Sciatic nerve (tissue), 2 donors: ENCODE results near the gene AXL. TPM values are rescaled to one million over a fixed set of nuclear protein-coding genes. Genes with fewer than 3 reads are reported as not detected.

Source experiments
- ATAC-seq: fragments of 200-7000 bp; cut with Tn5 transposase; one replicate; pipeline ENCODE4 v1.9.1; 2020; ENCODE audit warnings: mild to moderate bottlenecking, moderate library complexity
- DNase-seq: peaks from one replicate; pipeline ENCODE4 v3.0.0-alpha.2; 2020; ENCODE audit warnings: low spot score
- intact Hi-C: fragments of 100-400 bp; cut with DNase I; formaldehyde crosslinking; loops from one replicate; pipeline ENCODE4 v1.14.2; 2022
- total RNA-seq: library from RNA; stranded (reverse); fragmentation: NEBNext Ultra II Directional; extraction: Animal tissue kit (Norgen Biotek cat#: 25700); gene quantifications from one replicate; pipeline ENCODE4 v1.2.1, GENCODE V29; 2021
- donor health status: DM: no; HTN: no; CAD: no.
- donor health status: DM: no; HTN: no; CAD: no.

Gene AXL
- total RNA-seq, 1 donor from 2014 or later: 65.8 TPM

- DNase-seq (peak; percentile 88), ATAC-seq (peak; percentile 88)
- intact Hi-C loops: loop anchor here (5.0 kb wide), 1 partner anchor 103 kb away; no protein-coding TSS in a partner anchor
These were observed 14.7 kb upstream of the AXL start for GRCh38 chr19:41204338-41204737.

GRCh38 chr19:41205995-41206394, 13.0 kb upstream of the AXL start:
- intact Hi-C loops: loop anchor here (5.0 kb wide), 1 partner anchor 51 kb away; no protein-coding TSS in a partner anchor
- no peak for DNase-seq
- ATAC-seq: no peak

- no peak for ATAC-seq
- DNase-seq: no peak
- intact Hi-C loops: loop anchor here (5.0 kb wide), 1 partner anchor 51 kb away; no protein-coding TSS in a partner anchor
These were observed 12.6 kb upstream of the AXL start for GRCh38 chr19:41206456-41206855.

GRCh38 chr19:41206926-41207750, 11.9 kb upstream of the AXL start:
- DNase-seq (peak; percentile 81), ATAC-seq (peak; percentile 92)
- intact Hi-C loops: loop anchor here (5.0 kb wide), 1 partner anchor 50 kb away; no protein-coding TSS in a partner anchor

- no peak for DNase-seq
- intact Hi-C loops: no loop called here
- no peak for ATAC-seq
These were observed 4.9 kb upstream of the AXL start for GRCh38 chr19:41214161-41214560.

- ATAC-seq (no peak), DNase-seq (no peak)
- intact Hi-C loops: no loop called here
These were observed 1.3 kb upstream of the AXL start for GRCh38 chr19:41217741-41218140.

- intact Hi-C loops: no loop called here
- no peak for ATAC-seq
- DNase-seq: no peak
These were observed 791 bp upstream of the AXL start for GRCh38 chr19:41218249-41218614.

- ATAC-seq (peak; percentile 14), DNase-seq (peak; percentile 71)
- intact Hi-C loops: no loop called here
These were observed 1.0 kb downstream of the AXL start for GRCh38 chr19:41219924-41220567.

- ATAC-seq: no peak
These were observed 1.8 kb downstream of the AXL start for GRCh38 chr19:41220811-41221210.

GRCh38 chr19:41221514-41222205, 2.6 kb downstream of the AXL start:
- ATAC-seq (no peak), DNase-seq (no peak)
- intact Hi-C loops: no loop called here

More at GRCh38 chr19:41220811-41221210, 1.8 kb downstream of the AXL start:
- no peak for DNase-seq
- intact Hi-C loops: no loop called here

- no peak for ATAC-seq
- intact Hi-C loops: no loop called here
- no peak for DNase-seq
These were observed 3.2 kb downstream of the AXL start for GRCh38 chr19:41222240-41222639.

- ATAC-seq (no peak), DNase-seq (no peak)
- intact Hi-C loops: no loop called here
These were observed 4.6 kb downstream of the AXL start for GRCh38 chr19:41223431-41224234.

GRCh38 chr19:41224632-41225031, 5.6 kb downstream of the AXL start:
- DNase-seq: no peak
- ATAC-seq: no peak
- intact Hi-C loops: no loop called here

- ATAC-seq: peak; percentile 67
- intact Hi-C loops: no loop called here
- DNase-seq: no peak
These were observed 6.4 kb downstream of the AXL start for GRCh38 chr19:41225238-41226052.

- DNase-seq (peak; percentile 79), ATAC-seq (peak; percentile 60)
- intact Hi-C loops: no loop called here
These were observed 7.2 kb downstream of the AXL start for GRCh38 chr19:41226053-41226873.

GRCh38 chr19:41226874-41227390, 7.9 kb downstream of the AXL start:
- DNase-seq (no peak), ATAC-seq (no peak)
- intact Hi-C loops: no loop called here

GRCh38 chr19:41228486-41228885, 9.5 kb downstream of the AXL start:
- intact Hi-C loops: no loop called here
- no peak for ATAC-seq
- no peak for DNase-seq
